Measurements from ENCODE around the gene NRSN2. TPM values are rescaled to one million over a fixed set of nuclear protein-coding genes. Genes with fewer than 3 reads are reported as not detected.

NRSN2 gene
- total and polyA plus RNA-seq, 2 donors (not counting 3 experiments of a cell fraction or from before 2014, with no cell fraction given) = 36.9 to 64.1 TPM

DNA sequence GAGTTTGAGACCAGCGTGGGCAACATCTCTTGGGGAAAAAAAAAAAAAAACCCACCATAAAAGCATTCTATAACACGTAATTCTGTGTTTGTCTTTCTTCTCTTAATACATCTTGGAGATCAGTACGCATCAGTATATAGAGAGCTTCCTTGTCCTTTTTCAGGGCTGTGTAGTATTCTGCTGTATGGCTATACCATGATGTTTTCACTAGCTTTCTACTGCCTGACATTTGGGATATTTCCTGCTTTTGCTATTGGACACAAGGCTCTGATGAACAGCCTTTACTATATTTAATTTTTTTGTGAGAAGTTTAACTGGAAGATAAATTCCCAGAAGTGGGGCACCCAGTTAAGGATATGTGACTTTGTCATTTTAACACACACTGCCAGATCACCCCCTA lies 40.6 kb downstream of the NRSN2 start:
- H3K36me3 ChIP-seq (ENCODE audit: control insufficient read depth in 2 of 2, extremely low read depth in 1 of 2, insufficient read depth in 2 of 2, low read length in 2 of 2) = peaks cover 19 to 26% of the 10 kb centered on the region in 2 experiments
- H3K27ac ChIP-seq (ENCODE audit: insufficient read depth, low read depth, low read length) = no peak overlapping the region
- intact Hi-C loops (cut with micrococcal nuclease) (no loop called here), dilution Hi-C loops (cut with MboI; ENCODE audit: extremely low pct_ligation_motif_present, low sequenced_read_pairs) (no loop called here)
- H3K4me1 ChIP-seq (ENCODE audit: control insufficient read depth, extremely low read depth, insufficient read depth, low read length) = peaks cover under 1% of the 10 kb centered on the region
- FAIRE-seq = no peak
- H4K20me1 ChIP-seq (replicated peaks; ENCODE audit: control insufficient read depth, extremely low read depth, insufficient read depth, low read length) = peaks cover 4% of the 10 kb centered on the region
- no TSS peak for BruUV-seq (replicated peaks)
- no peak overlapping the region for H3K4me3 ChIP-seq (replicated peaks in 1 of 3; ENCODE audit: insufficient read depth in 1 of 3, low read depth in 1 of 3, low read length in 3 of 3)
- H3K4me2 ChIP-seq (ENCODE audit: insufficient read depth, low read length) = no peak overlapping the region
- H3K9me1 ChIP-seq (replicated peaks; ENCODE audit: control insufficient read depth, extremely low read depth, insufficient read depth, low read length) = no peaks in the 10 kb centered on the region
- TF ChIP-seq POLR2A (IDR thresholded peaks at IDR 0.05; ENCODE audit: low read depth, low read length) (no peak), MYC (IDR thresholded peaks at IDR 0.05; ENCODE audit: low read depth, low read length) (no peak), JUN (IDR thresholded peaks at IDR 0.05; ENCODE audit: borderline replicate concordance, insufficient read depth, insufficient read length, low read depth) (no peak)
- TF ChIP-seq, protein P1, sequence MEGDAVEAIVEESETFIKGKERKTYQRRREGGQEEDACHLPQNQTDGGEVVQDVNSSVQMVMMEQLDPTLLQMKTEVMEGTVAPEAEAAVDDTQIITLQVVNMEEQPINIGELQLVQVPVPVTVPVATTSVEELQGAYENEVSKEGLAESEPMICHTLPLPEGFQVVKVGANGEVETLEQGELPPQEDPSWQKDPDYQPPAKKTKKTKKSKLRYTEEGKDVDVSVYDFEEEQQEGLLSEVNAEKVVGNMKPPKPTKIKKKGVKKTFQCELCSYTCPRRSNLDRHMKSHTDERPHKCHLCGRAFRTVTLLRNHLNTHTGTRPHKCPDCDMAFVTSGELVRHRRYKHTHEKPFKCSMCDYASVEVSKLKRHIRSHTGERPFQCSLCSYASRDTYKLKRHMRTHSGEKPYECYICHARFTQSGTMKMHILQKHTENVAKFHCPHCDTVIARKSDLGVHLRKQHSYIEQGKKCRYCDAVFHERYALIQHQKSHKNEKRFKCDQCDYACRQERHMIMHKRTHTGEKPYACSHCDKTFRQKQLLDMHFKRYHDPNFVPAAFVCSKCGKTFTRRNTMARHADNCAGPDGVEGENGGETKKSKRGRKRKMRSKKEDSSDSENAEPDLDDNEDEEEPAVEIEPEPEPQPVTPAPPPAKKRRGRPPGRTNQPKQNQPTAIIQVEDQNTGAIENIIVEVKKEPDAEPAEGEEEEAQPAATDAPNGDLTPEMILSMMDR (IDR thresholded peaks at IDR 0.05; ENCODE audit: extremely low read depth in 1 of 2, insufficient read depth in 1 of 2, low read depth in 1 of 2, low read length in 2 of 2) = no peak
- peaks cover 30% of the 10 kb centered on the region for H3K79me2 ChIP-seq (ENCODE audit: control insufficient read depth, insufficient read depth, low read length)
- ChIA-PET CTCF (no interaction called here), POLR2A (no interaction called here)
- no peaks in the 10 kb centered on the region for H3K9me3 ChIP-seq (replicated peaks; ENCODE audit: control insufficient read depth, insufficient read depth, low read length)
- DNase-seq (ENCODE audit: low read depth, low spot score) = no peak
- H2AFZ ChIP-seq (ENCODE audit: low read depth, low read length) = no peak overlapping the region
- no peaks in the 10 kb centered on the region for H3K27me3 ChIP-seq (ENCODE audit: control insufficient read depth in 2 of 2, insufficient read depth in 2 of 2, low read length in 2 of 2)
- H3K9ac ChIP-seq (replicated peaks; ENCODE audit: extremely low read depth, insufficient read depth, low read length) = no peak overlapping the region

DNA sequence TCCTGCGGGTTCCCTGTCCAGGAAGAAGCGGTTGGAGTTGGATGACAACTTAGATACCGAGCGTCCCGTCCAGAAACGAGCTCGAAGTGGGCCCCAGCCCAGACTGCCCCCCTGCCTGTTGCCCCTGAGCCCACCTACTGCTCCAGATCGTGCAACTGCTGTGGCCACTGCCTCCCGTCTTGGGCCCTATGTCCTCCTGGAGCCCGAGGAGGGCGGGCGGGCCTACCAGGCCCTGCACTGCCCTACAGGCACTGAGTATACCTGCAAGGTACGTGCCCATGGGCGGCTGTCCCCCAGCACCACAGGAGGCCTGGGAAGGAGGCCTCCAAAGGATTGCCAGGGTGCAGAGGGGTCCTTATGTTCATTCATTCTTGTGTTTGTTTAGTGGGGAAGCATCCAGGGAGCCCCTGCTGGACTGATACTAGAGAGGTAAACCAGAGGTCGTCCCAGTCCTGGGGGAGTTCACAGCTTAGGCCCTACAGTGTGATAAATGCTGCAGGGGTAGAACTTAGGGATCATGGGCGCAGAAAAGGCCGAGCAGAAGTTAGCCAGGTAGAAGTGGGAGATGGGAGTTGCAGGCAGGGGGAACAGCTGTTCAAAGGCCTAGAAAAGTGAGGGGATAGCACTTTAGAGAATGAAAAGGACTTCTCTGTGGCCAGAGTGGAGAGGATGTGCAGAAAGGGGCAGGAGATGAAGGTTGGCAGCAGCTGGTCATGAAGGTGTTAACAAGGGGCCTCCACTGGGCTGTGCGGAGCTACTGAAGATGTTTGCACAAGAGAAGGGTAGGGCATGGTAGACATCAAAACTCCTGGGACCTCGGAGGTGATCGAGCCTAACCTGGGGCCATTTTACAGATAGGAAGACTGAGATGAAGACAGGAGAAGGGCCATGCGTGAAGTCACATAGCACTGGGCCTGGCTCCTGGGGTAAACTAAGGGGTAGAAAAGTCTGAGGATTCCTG lies 41.4 kb downstream of the NRSN2 start:
- no peaks in the 10 kb centered on the region for H3K9me3 ChIP-seq (replicated peaks; ENCODE audit: control insufficient read depth, insufficient read depth, low read length)
- H3K27ac ChIP-seq (ENCODE audit: insufficient read depth, low read depth, low read length) = no peak overlapping the region
- dilution Hi-C loops (cut with MboI; ENCODE audit: extremely low pct_ligation_motif_present, low sequenced_read_pairs) = no loop called here
- BruUV-seq (replicated peaks) = no TSS peak
- H2AFZ ChIP-seq (ENCODE audit: low read depth, low read length) = no peak overlapping the region
- intact Hi-C loops (cut with micrococcal nuclease) = no loop called here
- CTCF ChIA-PET = no interaction called here
- H3K9ac ChIP-seq (replicated peaks; ENCODE audit: extremely low read depth, insufficient read depth, low read length) = no peak overlapping the region
- FAIRE-seq (no peak), DNase-seq (ENCODE audit: low read depth, low spot score) (no peak)
- H3K4me3 ChIP-seq (replicated peaks in 1 of 3; ENCODE audit: insufficient read depth in 1 of 3, low read depth in 1 of 3, low read length in 3 of 3) = no peak overlapping the region
- H4K20me1 ChIP-seq (replicated peaks; ENCODE audit: control insufficient read depth, extremely low read depth, insufficient read depth, low read length) = peaks cover 4% of the 10 kb centered on the region
- no peaks in the 10 kb centered on the region for H3K27me3 ChIP-seq (ENCODE audit: control insufficient read depth in 2 of 2, insufficient read depth in 2 of 2, low read length in 2 of 2)
- H3K4me2 ChIP-seq (ENCODE audit: insufficient read depth, low read length) = no peak overlapping the region
- TF ChIP-seq POLR2AphosphoS5 (IDR thresholded peaks at IDR 0.05; ENCODE audit: insufficient read depth, low read depth, low read length) (no peak), EZH2 (IDR thresholded peaks at IDR 0.05; ENCODE audit: borderline replicate concordance, low read depth, low read length, severe bottlenecking) (no peak), FOS (IDR thresholded peaks at IDR 0.05; ENCODE audit: borderline replicate concordance, insufficient read depth, low read length) (no peak), POLR2A (IDR thresholded peaks at IDR 0.05; ENCODE audit: low read depth, low read length) (no peak), GATA2 (IDR thresholded peaks at IDR 0.05; ENCODE audit: insufficient read depth, insufficient read length, low read depth, low read length) (no peak), MYC (IDR thresholded peaks at IDR 0.05; ENCODE audit: low read depth, low read length) (no peak), JUN (IDR thresholded peaks at IDR 0.05; ENCODE audit: borderline replicate concordance, insufficient read depth, insufficient read length, low read depth) (no peak)
- TF ChIP-seq, protein P1 (IDR thresholded peaks at IDR 0.05; ENCODE audit: extremely low read depth in 1 of 2, insufficient read depth in 1 of 2, low read depth in 1 of 2, low read length in 2 of 2) = no peak
- TF ChIP-seq, protein P2, sequence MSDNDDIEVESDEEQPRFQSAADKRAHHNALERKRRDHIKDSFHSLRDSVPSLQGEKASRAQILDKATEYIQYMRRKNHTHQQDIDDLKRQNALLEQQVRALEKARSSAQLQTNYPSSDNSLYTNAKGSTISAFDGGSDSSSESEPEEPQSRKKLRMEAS (IDR thresholded peaks at IDR 0.05; ENCODE audit: insufficient read depth, insufficient read length) = no peak
- H3K36me3 ChIP-seq (ENCODE audit: control insufficient read depth in 2 of 2, extremely low read depth in 1 of 2, insufficient read depth in 2 of 2, low read length in 2 of 2) = peaks cover 19 to 26% of the 10 kb centered on the region in 2 experiments
- H3K79me2 ChIP-seq (ENCODE audit: control insufficient read depth, insufficient read depth, low read length) = peaks cover 23% of the 10 kb centered on the region
- no peaks in the 10 kb centered on the region for H3K9me1 ChIP-seq (replicated peaks; ENCODE audit: control insufficient read depth, extremely low read depth, insufficient read depth, low read length)
- no peaks in the 10 kb centered on the region for H3K4me1 ChIP-seq (ENCODE audit: control insufficient read depth, extremely low read depth, insufficient read depth, low read length)
- POLR2A ChIA-PET = no interaction called here
